Measurements from ENCODE around the gene TM9SF2.
"Not testable (repeated sequence)": the region's sequence is repeated elsewhere in the genome, so short reads cannot be mapped to it uniquely, and the experiment has no call there.

TM9SF2 gene

DNA sequence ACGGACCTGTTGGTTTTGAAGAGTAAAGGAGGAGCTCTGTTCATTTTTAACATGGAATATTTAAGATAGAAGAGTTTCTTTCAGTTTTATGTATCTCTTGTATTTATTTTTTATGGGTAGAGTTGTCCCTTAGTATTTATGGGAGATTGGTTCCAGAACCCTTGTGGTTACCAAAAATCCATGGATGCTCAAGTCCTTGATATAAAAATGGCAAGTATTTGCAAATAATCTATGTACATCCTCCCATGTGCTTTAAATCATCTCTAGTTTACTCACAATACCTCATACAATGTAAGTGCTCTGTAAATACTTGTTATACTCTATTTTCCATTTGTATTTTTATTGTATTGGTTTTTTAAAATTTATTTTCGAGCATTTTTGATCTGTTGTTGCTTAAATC lies 63.1 kb downstream of the TM9SF2 start:
- ChIA-PET CTCF (interaction anchor here (0.6 kb wide), 2 partner anchors 47 to 352 kb away, joined by 3 read pairs; no protein-coding TSS in a partner anchor), POLR2A (ENCODE audit: low non-redundant PET) (no interaction called here)
- no peak for DNase-seq (ENCODE audit: low spot score)
- TF ChIP-seq, protein P1, sequence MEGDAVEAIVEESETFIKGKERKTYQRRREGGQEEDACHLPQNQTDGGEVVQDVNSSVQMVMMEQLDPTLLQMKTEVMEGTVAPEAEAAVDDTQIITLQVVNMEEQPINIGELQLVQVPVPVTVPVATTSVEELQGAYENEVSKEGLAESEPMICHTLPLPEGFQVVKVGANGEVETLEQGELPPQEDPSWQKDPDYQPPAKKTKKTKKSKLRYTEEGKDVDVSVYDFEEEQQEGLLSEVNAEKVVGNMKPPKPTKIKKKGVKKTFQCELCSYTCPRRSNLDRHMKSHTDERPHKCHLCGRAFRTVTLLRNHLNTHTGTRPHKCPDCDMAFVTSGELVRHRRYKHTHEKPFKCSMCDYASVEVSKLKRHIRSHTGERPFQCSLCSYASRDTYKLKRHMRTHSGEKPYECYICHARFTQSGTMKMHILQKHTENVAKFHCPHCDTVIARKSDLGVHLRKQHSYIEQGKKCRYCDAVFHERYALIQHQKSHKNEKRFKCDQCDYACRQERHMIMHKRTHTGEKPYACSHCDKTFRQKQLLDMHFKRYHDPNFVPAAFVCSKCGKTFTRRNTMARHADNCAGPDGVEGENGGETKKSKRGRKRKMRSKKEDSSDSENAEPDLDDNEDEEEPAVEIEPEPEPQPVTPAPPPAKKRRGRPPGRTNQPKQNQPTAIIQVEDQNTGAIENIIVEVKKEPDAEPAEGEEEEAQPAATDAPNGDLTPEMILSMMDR (conservative IDR thresholded peaks at IDR 0.05; ENCODE audit: low read depth) = no peak
- H3K27ac ChIP-seq = no peak overlapping the region

GRCh38 chr13:99565478-99566124 lies 64.3 kb downstream of the TM9SF2 start:
- no peak for DNase-seq (ENCODE audit: low spot score)
- POLR2A ChIA-PET (ENCODE audit: low non-redundant PET) = no interaction called here
- CTCF ChIA-PET = no interaction called here
- TF ChIP-seq, protein P1 (conservative IDR thresholded peaks at IDR 0.05; ENCODE audit: low read depth) = no peak
- H3K27ac ChIP-seq = no peak overlapping the region

DNA sequence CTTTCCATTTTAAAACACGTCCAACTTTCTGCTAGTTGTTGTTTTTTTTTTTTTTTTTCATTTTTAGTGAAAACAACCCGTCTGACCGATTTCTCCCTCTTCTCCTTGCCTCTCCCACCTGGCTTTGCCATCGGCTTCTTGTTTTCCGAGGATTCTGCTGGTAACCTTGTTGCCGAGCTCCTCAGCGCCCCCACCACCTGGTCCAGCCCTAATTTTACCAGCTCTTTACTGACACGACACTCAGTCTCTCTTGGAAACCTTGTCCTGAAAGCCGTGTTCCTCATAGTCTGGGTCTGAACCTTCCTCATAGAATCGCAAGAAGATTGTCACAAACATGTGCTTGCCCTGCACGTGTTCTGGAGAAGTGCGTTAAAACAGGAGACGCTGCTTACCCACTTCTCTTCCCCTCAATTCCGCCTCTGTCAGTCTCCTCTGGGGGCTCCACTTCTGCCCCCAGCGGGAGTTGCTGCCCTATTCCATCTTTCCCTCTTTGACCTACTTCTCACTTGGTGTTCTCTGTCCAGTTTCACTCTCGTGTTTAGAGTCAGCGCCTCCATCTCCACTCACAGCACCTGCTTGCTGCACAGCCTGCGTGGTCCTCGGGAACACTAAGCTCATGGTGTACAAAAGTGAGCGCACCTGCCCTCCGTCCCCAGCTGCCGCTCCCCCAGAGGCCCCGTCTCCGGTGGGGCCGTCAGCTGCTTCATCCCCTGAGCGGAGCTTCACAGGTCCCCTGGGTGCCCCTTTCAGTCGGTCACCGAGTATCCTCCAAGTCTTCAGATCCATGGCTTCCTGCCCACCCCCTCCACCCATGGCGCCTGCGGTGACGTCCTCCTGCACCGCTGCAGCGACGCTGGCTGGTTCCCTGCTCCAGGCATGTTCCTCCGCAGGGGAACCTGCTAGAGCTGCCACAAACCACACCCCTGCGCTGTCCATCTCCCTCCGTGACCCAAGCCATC lies 65.1 kb downstream of the TM9SF2 start:
- CTCF ChIA-PET = no interaction called here
- no peak overlapping the region for H3K27ac ChIP-seq
- TF ChIP-seq, protein P1 (conservative IDR thresholded peaks at IDR 0.05; ENCODE audit: low read depth) = no peak
- POLR2A ChIA-PET (ENCODE audit: low non-redundant PET) = no interaction called here
- no peak for DNase-seq (ENCODE audit: low spot score)

- CTCF ChIA-PET; POLR2A ChIA-PET (ENCODE audit: low non-redundant PET); H3K27ac ChIP-seq; DNase-seq (ENCODE audit: low spot score): not testable (repeated sequence)
These were observed 67.6 kb downstream of the TM9SF2 start for GRCh38 chr13:99568901-99569300.

DNA sequence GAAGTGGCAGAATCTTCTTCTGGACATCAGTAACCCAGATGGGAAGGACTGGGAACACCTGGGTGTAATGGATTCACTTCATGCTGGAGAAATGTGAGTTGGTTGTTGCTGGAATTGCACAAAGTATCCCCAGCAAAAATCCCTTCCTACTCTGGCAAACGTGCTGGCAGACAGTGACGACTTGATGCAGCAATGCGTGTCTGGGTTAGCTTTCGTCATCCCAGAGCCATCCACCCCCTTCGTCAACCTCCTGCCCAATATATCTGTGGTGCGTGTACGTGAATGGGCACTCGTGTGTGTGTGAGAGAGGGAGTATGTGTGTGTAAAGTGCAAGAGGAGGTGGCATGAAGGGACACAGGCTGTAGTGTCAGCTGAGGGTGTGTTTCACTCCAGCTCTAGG lies 70.9 kb downstream of the TM9SF2 start:
- CTCF ChIA-PET = interaction anchor here (0.6 kb wide), 1 partner anchor 366 kb away, joined by 3 read pairs; no protein-coding TSS in a partner anchor
- no peak overlapping the region for H3K27ac ChIP-seq
- TF ChIP-seq, protein P1 (conservative IDR thresholded peaks at IDR 0.05; ENCODE audit: low read depth) = no peak
- POLR2A ChIA-PET (ENCODE audit: low non-redundant PET) = no interaction called here
- DNase-seq (ENCODE audit: low spot score) = no peak

GRCh38 chr13:99572921-99573320 lies 71.6 kb downstream of the TM9SF2 start:
- no peak for DNase-seq (ENCODE audit: low spot score)
- TF ChIP-seq, protein P1 (conservative IDR thresholded peaks at IDR 0.05; ENCODE audit: low read depth) = no peak
- no peak overlapping the region for H3K27ac ChIP-seq
- ChIA-PET CTCF (no interaction called here), POLR2A (ENCODE audit: low non-redundant PET) (no interaction called here)

Data from RWPE1 (cell line).